G401.6 (cell line): Measurements from ENCODE around the gene CCDC18.
"Not testable (repeated sequence)": the region's sequence is repeated elsewhere in the genome, so short reads cannot be mapped to it uniquely, and the experiment has no call there.

Source experiments
- FAIRE-seq: peaks from 2 replicates; lab custom pipeline; 2012; peaks lifted over from hg19 to GRCh38; lab: Jason Lieb, UNC

The CCDC18 gene

DNA sequence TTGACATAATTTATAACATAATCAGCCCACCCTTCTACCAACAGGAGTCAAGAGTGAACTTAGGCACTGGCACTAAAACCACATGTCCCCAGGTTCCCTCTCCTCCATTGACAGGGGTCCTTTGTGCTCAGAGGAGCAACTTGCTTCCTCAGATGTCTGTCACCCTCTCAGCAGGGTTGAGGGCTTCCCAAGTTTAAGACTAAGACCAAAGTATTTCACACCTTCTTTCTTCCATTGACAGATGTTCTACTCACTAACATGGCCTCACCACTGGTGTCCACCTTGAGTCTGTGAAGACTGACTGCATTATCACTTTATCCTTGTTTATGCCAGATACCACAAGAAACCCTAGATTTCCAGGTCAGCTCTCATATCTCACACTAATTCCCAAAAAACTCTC, 56.5 kb downstream of the CCDC18 start:
- FAIRE-seq = no peak

DNA sequence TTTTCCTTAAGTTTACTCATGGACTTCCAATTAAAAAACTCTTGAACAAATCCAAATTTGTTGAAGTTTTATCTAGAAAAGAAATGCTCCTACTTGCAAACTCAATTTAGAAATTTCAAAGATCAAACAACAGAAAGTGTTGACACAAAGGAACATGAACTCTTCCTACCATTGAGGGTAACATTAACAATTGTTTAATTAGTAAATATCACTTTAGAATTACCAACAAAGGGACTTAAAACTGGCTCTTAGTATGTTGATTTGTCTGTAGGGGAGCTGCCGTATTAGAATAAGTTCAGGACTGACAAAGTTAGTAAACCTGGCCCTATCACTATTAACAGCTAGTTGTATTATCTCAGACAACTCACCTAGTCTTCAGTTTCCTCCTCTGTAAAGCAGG, 57.9 kb downstream of the CCDC18 start:
- no peak for FAIRE-seq

- no peak for FAIRE-seq
Observed at GRCh38 chr1:93239863-93240262, 59.3 kb downstream of the CCDC18 start.

GRCh38 chr1:93243233-93243632, 62.7 kb downstream of the CCDC18 start:
- not testable (repeated sequence) for FAIRE-seq

- FAIRE-seq = no peak
Observed at GRCh38 chr1:93244298-93245069, 64.0 kb downstream of the CCDC18 start.

- FAIRE-seq = no peak
Observed at GRCh38 chr1:93251966-93252365, 71.4 kb downstream of the CCDC18 start.

- FAIRE-seq = no peak
Observed at GRCh38 chr1:93252598-93252997, 72.1 kb downstream of the CCDC18 start.

- no peak for FAIRE-seq
Observed at GRCh38 chr1:93253516-93253915, 73.0 kb downstream of the CCDC18 start.

DNA sequence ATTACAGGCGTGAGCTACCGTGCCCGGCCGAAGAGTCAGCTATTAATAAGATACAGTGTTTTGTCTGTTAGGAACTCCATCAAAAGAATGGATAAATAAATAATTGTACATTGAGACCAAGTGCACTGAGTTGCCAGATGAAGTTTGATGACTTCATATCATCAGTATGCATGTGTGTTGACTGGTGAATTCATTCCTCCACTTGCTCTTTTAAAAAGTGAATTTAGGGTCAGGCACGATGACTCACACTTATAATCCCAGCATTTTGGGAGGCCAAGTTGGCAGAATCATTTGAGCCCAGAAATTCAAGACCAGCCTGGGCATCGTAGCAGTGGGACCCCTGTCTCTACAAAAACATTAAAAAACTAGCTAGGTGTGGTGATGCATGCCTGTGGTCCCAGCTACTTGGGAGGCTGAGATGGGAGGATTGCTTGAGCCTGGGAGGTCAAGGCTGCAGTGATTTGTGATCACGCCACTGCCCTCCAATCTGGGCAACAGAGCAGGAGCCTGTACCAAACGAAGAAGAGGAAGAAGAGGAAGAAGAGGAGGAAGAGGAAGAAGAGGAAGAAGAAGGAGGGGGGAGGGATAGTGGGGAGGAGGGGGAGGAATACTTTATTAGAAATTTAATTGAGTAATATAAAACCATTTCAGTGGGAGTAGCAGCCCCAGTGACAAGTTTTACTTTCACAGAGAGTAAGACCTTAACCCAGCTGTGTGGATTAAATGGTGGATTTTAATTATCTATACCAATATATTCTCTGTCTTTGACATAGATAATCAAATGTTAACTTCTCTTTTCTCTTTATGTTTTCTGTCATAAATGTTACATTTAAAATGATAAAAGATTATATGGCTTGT, 74.9 kb downstream of the CCDC18 start:
- peak; percentile 71 for FAIRE-seq

GRCh38 chr1:93256433-93256832, 75.9 kb downstream of the CCDC18 start:
- FAIRE-seq = no peak

DNA sequence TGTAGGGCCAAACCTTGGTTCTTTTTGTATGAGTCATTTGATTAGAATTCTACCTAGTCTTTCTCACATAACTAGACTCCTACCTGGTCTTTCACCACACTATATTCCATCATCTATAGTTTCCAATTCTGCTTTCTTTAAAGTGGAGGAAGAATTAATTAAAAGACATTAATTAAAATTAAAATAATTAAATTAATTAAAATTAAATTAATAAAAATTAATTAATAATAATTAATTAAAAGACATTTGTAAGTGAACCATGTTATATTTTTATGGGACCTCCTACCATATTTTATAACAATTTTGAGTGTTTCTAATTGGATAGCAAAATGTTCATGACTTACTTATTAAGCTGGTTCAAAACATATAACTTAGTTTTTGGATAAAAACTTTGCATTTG, 77.4 kb downstream of the CCDC18 start:
- FAIRE-seq = peak; percentile 92

- not testable (repeated sequence) for FAIRE-seq
Observed at GRCh38 chr1:93260726-93261125, 80.2 kb downstream of the CCDC18 start.

DNA sequence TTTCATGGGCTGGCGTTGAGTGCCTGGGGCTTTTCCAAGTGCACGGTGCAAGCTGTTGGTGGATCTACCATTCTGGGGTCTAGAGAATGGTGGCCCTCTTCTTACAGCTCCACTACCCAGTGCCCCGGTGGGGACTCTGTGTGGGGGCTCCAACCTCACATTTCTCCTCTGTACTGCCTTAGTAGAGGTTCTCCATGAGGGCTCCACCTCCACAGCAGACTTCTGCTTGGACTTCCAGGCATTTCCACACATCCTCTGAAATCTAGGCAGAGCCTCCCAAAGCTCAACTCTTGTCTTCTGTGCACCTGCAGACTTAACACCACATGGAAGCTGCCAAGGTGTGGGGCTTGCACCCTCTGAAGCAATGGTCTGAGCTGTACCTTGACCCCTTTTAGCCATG, 82.1 kb downstream of the CCDC18 start:
- no peak for FAIRE-seq

GRCh38 chr1:93268888-93269287, 88.4 kb downstream of the CCDC18 start:
- FAIRE-seq = not testable (repeated sequence)

GRCh38 chr1:93275262-93275633, 94.7 kb downstream of the CCDC18 start:
- FAIRE-seq = not testable (repeated sequence)

- FAIRE-seq = no peak
Observed at GRCh38 chr1:93275634-93276295, 95.2 kb downstream of the CCDC18 start.

DNA sequence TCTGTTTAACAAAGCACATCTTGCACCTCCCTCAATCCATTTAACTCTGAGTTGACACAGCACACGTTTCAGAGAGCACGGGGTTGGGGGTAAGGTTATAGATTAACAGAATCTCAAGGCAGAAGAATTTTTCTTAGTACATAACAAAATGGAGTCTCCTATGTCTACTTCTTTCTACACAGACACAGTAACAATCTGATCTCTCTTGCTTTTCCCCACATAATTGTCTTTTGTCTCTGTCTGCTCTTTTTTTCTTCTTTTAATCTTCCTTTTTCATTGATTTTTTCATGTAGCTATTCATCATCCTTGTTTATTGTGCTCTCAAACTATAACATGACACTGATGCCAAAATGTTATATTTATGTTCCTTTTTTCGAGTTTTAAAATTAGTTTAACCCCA, 97.0 kb downstream of the CCDC18 start:
- FAIRE-seq = not testable (repeated sequence)

GRCh38 chr1:93283496-93283895, 103.0 kb downstream of the CCDC18 start:
- FAIRE-seq = no peak

DNA sequence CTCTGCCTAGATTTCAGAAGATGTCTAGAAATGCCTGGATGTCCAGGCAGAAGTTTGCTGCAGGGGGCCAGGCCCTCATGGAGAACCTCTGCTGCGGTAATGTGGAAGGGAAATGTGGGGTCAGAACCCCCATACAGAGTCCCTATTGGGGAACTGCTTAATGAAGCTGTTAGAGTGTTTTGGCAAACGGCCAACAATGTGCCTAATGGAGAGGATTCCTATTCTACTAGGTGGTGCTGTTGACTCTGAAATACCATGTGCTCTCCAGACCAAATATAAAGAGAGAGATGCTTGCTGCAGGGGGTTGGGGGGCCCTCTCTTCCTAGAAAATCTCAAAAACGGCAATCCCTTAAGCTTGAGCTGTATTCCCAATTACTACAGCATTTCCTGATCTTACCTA, 108.0 kb downstream of the CCDC18 start:
- FAIRE-seq = no peak

DNA sequence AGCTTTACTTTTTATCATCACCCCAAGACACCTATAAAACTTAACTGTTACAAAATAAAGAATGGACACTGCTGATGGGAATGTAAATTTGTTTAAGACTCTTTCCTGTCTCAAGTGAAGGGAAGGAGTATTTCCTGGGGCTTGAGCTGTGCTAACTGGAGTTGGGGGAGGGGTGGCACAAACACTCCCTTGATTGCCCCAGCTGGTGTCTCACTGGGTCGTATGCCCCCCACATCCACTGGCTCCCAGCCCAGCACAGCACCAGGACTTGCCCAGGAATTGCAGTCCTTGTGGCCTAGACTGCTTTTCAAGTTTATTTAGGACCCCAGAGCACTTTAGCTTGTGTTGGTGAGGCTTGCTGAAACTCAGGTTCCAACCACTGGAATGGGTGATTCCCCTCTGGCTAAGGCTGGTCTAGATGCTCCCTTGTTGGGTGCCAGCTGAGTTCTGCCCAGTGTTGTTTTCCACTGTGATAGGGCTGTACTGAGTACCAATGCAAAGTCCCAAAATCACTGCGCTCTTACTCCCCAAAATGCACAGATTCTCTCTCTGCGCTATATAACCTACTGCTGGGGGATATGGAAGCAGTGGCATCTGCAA, 116.1 kb downstream of the CCDC18 start:
- FAIRE-seq = no peak

DNA sequence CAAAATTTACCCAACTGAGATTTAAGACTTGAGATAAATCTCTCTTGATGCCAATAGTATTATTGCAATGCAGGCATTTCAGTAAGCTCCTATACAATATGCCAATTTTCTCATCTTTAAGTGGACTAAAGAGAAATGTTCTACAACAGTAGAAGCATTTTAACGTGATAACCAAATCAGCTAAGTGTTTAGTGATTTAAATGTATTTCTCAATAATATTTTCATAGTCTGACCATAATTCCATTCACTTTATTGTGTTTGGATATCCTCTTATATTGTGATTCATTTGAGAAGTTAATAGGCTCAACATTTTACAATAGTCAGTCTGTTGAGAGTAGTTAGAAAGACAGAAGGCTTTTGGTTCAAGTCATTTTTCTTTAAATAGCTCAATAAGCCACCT, 120.6 kb downstream of the CCDC18 start:
- no peak for FAIRE-seq

- FAIRE-seq = no peak
Observed at GRCh38 chr1:93302078-93302477, 121.6 kb downstream of the CCDC18 start.

GRCh38 chr1:93304716-93305138, 124.2 kb downstream of the CCDC18 start:
- peak; percentile 97 for FAIRE-seq
